Endothelial cell of umbilical vein (primary cell): ENCODE results near the gene STK39.

ENCODE experiments used
- POLR2A ChIP-seq: IDR thresholded peaks from 2 replicates; pipeline ENCODE4 v1.6.1; 2012; ENCODE audit warnings: low read depth, mild to moderate bottlenecking, control low read depth, low read length
- TF ChIP-seq, protein P1 (sequence below), 2 donors: IDR thresholded peaks; 1 replicate in 1 of 2; 2 replicates in 1 of 2; pipeline ENCODE4 v1.5.1; 2011; ENCODE audit warnings: low read length in 2 of 2, mild to moderate bottlenecking in 2 of 2, moderate library complexity in 2 of 2, control low read depth in 1 of 2, inconsistent platforms in 1 of 2, low read depth in 1 of 2; ENCODE audit not compliant: insufficient read depth in 1 of 2; ENCODE audit errors: extremely low read depth in 1 of 2

DNA sequence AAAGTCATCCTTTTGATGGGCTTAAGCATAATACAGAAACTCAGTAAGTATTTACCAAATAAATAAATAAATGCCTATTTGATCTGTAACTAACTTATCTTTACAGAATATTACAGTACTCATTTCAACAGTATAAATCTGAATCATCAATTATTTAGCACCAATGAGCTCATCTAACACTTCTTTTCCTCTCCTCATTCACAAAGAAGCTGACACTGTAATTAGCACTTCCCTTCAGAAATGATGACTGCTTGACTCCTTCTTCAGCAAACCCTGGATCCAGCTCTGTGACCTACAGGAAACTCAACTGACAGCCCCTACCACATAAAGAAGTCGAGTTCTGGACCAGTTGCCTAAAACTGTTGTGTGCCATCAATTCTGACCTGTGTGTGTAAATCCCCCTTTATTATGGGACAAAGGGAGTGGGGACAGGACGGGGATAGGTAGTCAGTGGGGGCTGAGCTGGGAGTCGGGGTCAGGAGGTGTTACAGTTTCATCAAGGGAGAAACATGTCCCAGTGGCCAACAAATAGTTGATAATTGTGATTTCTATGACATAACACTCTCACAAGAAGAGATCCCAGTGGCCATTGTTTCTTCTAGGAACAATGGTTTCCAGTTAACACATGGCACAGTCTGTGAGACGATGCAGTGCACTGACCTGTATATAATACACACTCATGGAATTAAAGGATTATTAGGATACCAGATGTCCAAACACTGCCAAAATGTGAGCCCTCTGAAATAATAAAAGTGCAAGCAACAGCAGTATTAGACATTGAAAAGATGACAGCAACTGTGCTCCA lies 68.7 kb downstream of the STK39 start:
- TF ChIP-seq, protein P1, sequence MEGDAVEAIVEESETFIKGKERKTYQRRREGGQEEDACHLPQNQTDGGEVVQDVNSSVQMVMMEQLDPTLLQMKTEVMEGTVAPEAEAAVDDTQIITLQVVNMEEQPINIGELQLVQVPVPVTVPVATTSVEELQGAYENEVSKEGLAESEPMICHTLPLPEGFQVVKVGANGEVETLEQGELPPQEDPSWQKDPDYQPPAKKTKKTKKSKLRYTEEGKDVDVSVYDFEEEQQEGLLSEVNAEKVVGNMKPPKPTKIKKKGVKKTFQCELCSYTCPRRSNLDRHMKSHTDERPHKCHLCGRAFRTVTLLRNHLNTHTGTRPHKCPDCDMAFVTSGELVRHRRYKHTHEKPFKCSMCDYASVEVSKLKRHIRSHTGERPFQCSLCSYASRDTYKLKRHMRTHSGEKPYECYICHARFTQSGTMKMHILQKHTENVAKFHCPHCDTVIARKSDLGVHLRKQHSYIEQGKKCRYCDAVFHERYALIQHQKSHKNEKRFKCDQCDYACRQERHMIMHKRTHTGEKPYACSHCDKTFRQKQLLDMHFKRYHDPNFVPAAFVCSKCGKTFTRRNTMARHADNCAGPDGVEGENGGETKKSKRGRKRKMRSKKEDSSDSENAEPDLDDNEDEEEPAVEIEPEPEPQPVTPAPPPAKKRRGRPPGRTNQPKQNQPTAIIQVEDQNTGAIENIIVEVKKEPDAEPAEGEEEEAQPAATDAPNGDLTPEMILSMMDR (IDR thresholded peaks at IDR 0.05; ENCODE audit: extremely low read depth in 1 of 2, insufficient read depth in 1 of 2, low read depth in 1 of 2, low read length in 2 of 2): no peak
- no peak for TF ChIP-seq POLR2A
